ENCODE data around the gene KRTAP5-1. TPM values are rescaled to one million over a fixed set of nuclear protein-coding genes. Genes with fewer than 3 reads are reported as not detected.

The KRTAP5-1 gene
- total RNA-seq, 1 donor from 2014 or later = not detected

DNA sequence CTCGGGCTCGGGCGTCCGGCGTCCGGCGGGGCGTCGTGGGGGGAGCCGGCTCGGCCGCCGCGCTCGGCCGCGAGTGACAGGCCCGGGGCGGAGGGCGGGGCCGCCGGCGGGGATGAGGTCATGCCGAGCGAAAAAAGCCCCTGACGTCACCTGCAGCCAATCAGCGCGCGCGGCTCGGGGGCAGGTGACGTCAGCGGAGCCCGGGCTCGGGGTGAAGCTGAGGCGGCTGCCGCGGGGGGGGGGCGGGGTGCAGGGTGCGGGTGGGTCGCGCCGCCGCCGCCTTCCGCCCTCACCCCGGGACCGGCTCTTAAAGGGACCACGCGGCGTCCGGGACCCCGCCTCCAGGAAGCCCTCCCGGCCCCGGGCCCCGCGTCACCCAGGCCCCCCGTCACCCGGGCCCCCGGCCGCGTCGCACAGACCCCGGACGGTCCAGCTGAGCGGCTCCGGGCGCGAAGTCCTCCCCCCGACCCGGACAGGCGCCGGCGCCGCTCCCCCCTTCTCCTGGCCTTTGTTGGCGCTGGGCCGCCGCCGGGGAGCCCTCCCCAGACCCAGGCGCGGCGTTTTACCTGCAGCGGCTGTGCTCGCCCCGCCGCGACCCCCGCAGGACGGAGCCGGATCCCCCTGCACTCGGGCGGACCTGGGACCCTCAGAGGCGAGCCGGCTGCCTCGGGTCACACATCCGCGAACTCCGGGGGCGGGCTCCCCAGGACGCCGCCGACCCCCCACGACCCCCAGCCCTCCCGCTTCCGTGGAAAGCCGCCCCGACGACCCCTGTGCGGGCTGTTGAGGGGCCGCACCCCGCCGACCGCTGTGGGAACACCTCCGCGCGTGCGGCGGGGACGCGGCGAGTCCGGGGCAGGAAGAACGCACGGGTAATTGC is 12.6 kb downstream of the KRTAP5-1 start, which contains the start of gene DUSP8:
TSS of gene DUSP8 (minus strand) at position 75 of the 880 bp plus-strand sequence. CDS start 6,445 bp downstream, outside the sequence.
- intact Hi-C loops (cut with micrococcal nuclease) = loop anchor here (5.0 kb wide), 2 partner anchors 190 to 235 kb away; no protein-coding TSS in a partner anchor

DNA sequence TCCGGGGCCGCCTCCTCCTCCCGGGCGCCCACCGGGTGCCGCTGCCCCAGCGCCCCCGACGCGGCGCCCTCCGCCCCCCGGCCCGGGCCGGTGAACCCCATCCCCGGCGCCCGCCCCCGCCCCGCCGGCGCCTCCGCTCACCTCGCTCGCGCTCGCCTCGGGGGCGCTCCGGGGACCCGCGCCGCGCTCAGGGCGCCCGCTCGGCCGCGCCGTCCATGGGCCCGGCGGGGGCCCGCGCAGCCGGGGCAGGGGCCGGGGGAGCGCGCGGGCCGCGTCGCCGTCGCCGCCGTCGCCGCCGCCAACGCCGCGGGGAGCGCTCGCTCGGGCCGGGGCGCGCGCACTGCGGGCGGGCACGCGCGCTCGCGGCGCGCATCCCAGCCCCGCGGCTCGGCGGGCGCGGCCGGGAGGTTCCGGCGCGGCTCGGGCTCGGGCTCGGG is 13.3 kb downstream of the KRTAP5-1 start:
- intact Hi-C loops (cut with micrococcal nuclease) = loop anchor here (5.0 kb wide), 2 partner anchors 189 to 234 kb away; no protein-coding TSS in a partner anchor

DNA sequence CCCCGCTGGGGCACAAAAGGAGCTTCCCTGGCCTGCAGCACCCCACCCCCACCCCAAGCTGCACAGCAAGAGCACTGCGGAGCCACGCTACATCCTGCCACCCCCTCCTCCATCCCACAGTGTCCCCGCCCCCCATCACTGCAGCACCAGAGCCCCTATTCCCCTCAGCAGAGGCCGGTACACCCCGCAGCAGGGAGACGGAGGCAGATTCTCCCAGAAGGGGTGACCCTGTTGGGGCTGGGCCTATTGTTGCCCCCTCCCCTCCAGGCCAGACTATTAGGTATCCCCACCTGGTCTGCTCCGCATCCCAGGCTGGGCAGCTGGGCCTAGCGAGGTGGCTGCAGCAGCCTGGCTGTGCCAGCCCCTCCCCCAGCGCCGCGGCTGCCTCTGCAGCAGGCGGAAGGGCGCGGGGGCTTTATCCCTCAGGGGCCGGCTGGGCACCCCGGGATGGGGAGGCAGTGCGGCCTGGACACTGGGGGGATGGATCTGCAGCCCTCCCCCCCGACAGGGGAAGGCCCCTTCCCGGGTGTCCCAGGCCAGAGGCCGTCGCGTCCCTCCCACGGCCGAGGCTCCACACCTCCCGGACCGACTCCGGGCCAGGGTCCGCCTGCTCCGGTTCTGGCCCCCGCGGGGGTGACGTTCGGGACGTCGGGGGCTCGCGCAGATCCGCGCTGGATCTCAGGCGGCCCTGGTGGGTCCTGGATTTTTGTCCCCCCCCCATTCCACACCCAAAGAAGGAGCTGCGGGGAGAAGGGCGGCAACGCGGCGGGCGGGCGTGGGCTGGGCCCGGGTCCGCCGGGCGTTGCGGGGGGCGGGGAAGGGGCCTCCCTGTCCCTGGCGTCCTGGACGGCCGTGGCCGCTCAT is 14.0 kb downstream of the KRTAP5-1 start:
- intact Hi-C loops (cut with micrococcal nuclease) = loop anchor here (5.0 kb wide), 2 partner anchors 189 to 234 kb away; no protein-coding TSS in a partner anchor

- intact Hi-C loops (cut with micrococcal nuclease) = loop anchor here (5.0 kb wide), 2 partner anchors 188 to 233 kb away; no protein-coding TSS in a partner anchor
Measured at GRCh38 chr11:1570531-1570895, 14.6 kb downstream of the KRTAP5-1 start.

DNA sequence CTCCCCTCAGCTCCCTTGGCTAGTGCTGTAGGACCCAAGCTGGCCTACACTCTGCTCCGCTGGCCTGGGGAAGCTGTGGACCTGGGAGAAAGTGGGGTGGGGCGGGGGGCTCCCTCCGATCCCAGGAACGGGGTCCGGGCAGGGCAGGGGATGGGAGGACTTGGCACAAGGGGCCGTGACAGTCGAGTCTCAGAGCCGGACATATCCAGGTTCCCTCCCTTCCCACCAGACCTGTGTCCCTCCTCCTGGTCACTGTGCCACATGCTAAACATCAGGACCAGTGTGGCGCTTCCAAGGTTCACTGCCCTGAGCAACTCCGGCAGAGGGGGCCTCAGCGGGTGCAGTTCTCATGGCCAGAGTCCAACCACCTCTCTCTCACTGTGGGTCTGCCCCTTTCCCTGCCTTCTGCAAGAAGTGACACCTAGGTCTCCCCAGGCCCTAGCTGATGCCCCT is 15.1 kb downstream of the KRTAP5-1 start:
- intact Hi-C loops (cut with micrococcal nuclease) = loop anchor here (5.0 kb wide), 2 partner anchors 188 to 233 kb away; no protein-coding TSS in a partner anchor

- intact Hi-C loops (cut with micrococcal nuclease) = no loop called here
Measured at GRCh38 chr11:1569251-1569780, 15.8 kb downstream of the KRTAP5-1 start.

DNA sequence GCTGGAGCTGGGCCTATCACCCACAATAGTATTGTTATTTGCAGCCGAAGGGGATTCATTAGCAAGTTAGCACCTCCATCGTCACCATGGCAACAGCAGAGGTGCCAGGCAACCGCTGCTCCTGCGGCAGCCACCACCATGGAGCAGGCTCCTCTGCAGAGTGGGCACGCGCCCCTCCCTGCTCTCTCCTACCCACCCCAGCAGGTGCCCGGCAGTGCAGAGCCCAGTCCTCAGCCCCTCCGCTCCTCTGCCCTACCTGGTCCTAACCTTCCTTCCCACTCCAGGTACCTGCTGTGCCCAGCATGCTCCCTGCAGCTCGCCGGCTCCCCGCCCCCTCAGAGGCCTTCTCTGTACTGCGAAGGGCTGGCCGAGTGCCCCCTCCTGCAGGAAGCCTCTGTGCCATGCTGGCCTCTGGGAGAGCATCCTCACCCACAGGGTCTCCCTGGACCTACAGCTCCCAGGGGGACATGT is 16.6 kb downstream of the KRTAP5-1 start:
- intact Hi-C loops (cut with micrococcal nuclease) = no loop called here

GRCh38 chr11:1567721-1568100 is 17.4 kb downstream of the KRTAP5-1 start:
- intact Hi-C loops (cut with micrococcal nuclease) = no loop called here

GRCh38 chr11:1567052-1567720 is 17.9 kb downstream of the KRTAP5-1 start:
- intact Hi-C loops (cut with micrococcal nuclease) = no loop called here

GRCh38 chr11:1566381-1567051 is 18.6 kb downstream of the KRTAP5-1 start:
- intact Hi-C loops (cut with micrococcal nuclease) = no loop called here

- intact Hi-C loops (cut with micrococcal nuclease) = no loop called here
Measured at GRCh38 chr11:1565904-1566247, 19.2 kb downstream of the KRTAP5-1 start.

DNA sequence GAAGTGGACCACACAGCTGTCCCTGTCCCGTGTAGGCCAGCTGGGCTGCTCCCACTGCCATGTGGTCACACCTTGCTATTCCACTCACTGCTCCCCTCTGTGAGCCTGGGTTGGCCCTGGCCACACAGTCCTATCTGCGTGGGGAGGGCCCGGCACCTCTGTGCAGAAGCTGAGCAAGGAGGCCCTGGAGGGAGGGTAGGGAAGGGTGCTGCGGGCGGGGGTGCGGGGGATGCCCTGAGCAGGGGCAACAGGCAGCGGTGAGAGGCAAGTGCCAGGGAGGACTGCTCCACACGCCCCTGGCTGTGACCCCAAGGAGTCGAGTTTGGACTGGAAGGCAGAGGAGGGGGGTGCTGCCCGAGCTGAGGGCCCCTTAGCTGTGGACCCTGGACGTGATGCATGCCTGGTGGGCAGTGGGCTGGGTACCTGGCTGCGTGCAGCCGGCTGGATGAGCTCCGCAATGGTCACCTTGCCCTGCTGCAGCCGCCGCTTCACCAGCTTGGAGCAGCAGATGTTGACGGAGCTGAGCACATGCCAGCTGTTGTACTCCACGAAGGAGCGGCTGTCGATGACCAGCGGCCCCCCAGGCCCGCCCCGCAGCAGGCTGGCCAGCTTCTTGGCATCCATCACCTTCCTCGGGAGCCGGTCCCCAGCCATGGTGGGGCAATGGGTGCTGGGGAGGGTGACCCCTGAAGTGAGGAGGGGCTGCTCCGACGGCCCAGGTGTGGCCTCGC is 19.7 kb downstream of the KRTAP5-1 start:
- intact Hi-C loops (cut with micrococcal nuclease) = no loop called here

GRCh38 chr11:1564535-1565172 is 20.4 kb downstream of the KRTAP5-1 start:
- intact Hi-C loops (cut with micrococcal nuclease) = no loop called here

DNA sequence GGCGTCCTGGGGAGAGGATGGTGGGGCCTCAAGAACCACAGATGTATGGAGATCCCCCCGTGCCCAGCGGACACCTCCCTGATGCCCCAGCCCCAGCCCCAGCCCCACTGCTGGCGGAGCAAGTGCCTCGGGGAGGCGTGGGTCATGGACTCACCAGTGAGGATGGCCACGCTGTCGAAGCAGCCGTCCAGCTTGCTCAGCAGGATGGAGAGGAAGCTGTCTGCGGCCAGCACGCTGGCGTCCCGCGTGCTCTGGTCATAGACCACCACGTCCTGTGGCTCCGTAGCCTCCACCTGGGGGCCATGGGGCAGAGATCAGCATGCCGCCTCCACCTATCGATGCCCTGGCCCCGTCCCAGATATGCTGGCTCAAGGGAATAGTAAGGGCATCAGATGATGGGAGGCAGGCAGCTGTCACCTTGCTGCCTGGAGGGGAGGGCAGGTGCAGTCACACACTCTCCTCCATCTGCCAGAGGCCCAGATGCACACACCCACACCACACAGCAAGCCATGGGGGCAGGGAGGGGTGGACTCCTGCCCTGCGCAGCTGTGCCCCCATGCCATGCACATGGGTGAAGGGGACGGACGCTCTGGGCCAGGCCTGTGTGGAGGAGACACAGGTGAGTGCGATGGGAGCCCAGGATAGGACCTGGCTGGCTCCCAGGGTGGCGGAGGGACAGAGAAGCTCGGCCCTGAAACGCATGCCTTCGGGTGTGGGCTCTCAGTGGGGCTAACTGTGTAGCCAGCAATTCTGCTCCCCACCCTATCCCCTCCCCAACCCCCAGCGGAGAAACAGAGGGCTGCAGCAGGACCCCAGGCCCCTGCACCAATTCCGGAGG is 21.2 kb downstream of the KRTAP5-1 start:
- intact Hi-C loops (cut with micrococcal nuclease) = no loop called here

DNA sequence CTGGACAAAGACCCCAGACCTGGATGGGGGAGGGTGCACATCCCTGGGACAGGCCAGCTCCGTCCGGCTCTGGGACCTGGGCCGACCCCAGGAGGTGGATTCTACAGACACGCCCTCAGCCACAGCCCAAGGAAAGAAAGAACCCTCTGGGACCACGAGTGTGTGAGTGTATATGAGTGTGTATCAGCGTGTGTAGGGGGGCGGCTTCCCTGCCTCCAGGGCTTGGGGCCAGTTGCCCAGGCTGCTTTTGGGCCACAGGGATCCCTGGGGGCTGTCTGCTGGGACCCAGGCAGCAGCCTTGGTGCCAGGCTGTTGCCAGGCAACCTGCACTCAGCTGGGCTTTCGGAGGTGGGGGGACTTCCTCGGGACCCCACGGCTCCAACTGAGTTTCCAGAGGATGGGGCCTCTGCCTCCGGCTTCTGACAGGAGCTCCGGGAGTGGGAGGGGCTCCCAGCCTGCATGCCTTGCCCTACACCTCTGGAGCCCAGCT is 21.9 kb downstream of the KRTAP5-1 start:
- intact Hi-C loops (cut with micrococcal nuclease) = no loop called here

GRCh38 chr11:1562469-1563148 is 22.5 kb downstream of the KRTAP5-1 start:
- intact Hi-C loops (cut with micrococcal nuclease) = no loop called here

DNA sequence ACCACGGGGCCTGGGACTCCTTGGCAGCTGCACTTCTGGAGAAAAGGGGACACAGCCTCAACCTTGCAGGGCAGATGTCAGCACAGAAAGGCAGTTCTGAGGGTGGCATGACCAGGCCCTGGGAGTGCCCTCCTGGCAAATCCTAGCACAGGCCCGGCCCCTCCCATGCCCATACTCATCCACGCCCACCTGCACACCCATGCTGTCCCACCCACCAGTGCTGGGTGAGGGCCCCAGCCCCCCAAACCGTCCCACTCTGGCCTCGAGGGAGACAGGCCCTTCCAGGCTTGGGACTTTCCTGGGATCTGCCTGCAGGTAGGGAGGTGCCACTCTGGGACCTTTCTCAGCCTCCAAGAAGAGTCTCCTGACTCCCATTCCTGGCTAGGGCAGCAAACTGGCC is 23.1 kb downstream of the KRTAP5-1 start:
- intact Hi-C loops (cut with micrococcal nuclease) = no loop called here

All from T-helper 2 cell treated with Interferon-gamma antibody and Interleukin-4, amounts not matched to agents 100 ng/mL and 5 ng/mL, for 36 hours (primary cell).